ENCODE data around the gene IKZF4.
A peak's percentile ranks its signal among the peaks of the same experiment; 100 is the strongest.

The IKZF4 gene

GRCh38 chr12:56031987-56032386 lies 11.1 kb downstream of the IKZF4 start:
- no peak overlapping the region for H3K27ac ChIP-seq
- TF ChIP-seq CTCF (IDR thresholded peaks at IDR 0.05) (no peak), ZFX (IDR thresholded peaks at IDR 0.05; ENCODE audit: borderline replicate concordance) (no peak)

GRCh38 chr12:56034586-56035332 lies 13.9 kb downstream of the IKZF4 start:
- no peak overlapping the region for H3K27ac ChIP-seq
- TF ChIP-seq CTCF (IDR thresholded peaks at IDR 0.05) = no peak
- no peak for TF ChIP-seq ZFX (IDR thresholded peaks at IDR 0.05; ENCODE audit: borderline replicate concordance)

GRCh38 chr12:56037161-56037560 lies 16.3 kb downstream of the IKZF4 start:
- no peak overlapping the region for H3K27ac ChIP-seq
- TF ChIP-seq CTCF (IDR thresholded peaks at IDR 0.05) = no peak
- no peak for TF ChIP-seq ZFX (IDR thresholded peaks at IDR 0.05; ENCODE audit: borderline replicate concordance)

GRCh38 chr12:56038022-56038655 lies 17.3 kb downstream of the IKZF4 start:
- H3K27ac ChIP-seq = no peak overlapping the region
- no peak for TF ChIP-seq CTCF (IDR thresholded peaks at IDR 0.05)
- TF ChIP-seq ZFX (IDR thresholded peaks at IDR 0.05; ENCODE audit: borderline replicate concordance) = no peak

GRCh38 chr12:56040151-56040550 lies 19.3 kb downstream of the IKZF4 start:
- H3K27ac ChIP-seq = peak overlapping the region; percentile 92
- TF ChIP-seq ZFX (IDR thresholded peaks at IDR 0.05; ENCODE audit: borderline replicate concordance) (no peak), CTCF (IDR thresholded peaks at IDR 0.05) (no peak)

GRCh38 chr12:56040963-56041551 lies 20.2 kb downstream of the IKZF4 start:
- TF ChIP-seq ZFX (IDR thresholded peaks at IDR 0.05; ENCODE audit: borderline replicate concordance) = no peak
- TF ChIP-seq CTCF (IDR thresholded peaks at IDR 0.05) = no peak
- H3K27ac ChIP-seq = peak overlapping the region; percentile 92
